PC-9 (cell line): ENCODE results near the gene CDC5L. TPM values are rescaled to one million over a fixed set of nuclear protein-coding genes. Genes with fewer than 3 reads are reported as not detected.

Experiments used
- BruUV-seq: library from RNA; stranded (reverse); fragments of 400-500 nt; replicated peaks from 2 replicates; lab custom pipeline; 2021; lab: Mats Ljungman, UMichigan
- CTCF ChIA-PET: fragments of 300-600 bp; sonication (Branson Sonifier 250); formaldehyde crosslinking; loops from one replicate; lab custom pipeline; 2022; ENCODE audit warnings: antibody characterized with exemption; lab: Charles Lee
- POLR2A ChIA-PET: fragments of 300-600 bp; sonication (Branson Sonifier 250); formaldehyde crosslinking; loops from one replicate; lab custom pipeline; 2022; ENCODE audit warnings: antibody characterized with exemption; ENCODE audit not compliant: unreplicated experiment; lab: Charles Lee
- DNase-seq, 2 experiments: peaks; one replicate each; pipeline versions ENCODE4 v3.0.0 to v3.0.0-alpha.2; 2015 to 2022; ENCODE audit warnings: mixed read lengths in 1 of 2
- H2AFZ ChIP-seq: fragments of 200-600 bp; sonication (generic); 2 replicates; pipeline ENCODE4 v1.8.1; 2017; ENCODE audit warnings: antibody characterized with exemption
- H3F3A ChIP-seq: fragments of 200-600 bp; sonication (generic); 2 replicates; pipeline ENCODE4 v1.8.1; 2017; ENCODE audit warnings: antibody characterized with exemption, mild to moderate bottlenecking, low read depth; ENCODE audit not compliant: insufficient read depth
- H3K27ac ChIP-seq: fragments of 200-600 bp; sonication (generic); 2 replicates; pipeline ENCODE4 v1.6.1; 2016; ENCODE audit warnings: mixed run types
- H3K27me3 ChIP-seq: fragments of 200-600 bp; sonication (generic); 2 replicates; pipeline ENCODE4 v1.6.1; 2016; ENCODE audit warnings: low read depth, mixed run types; ENCODE audit not compliant: insufficient read depth
- H3K36me3 ChIP-seq: fragments of 200-600 bp; sonication (generic); 2 replicates; pipeline ENCODE4 v1.6.1; 2016; ENCODE audit warnings: low read depth, mixed run types
- H3K4me1 ChIP-seq: fragments of 200-600 bp; sonication (generic); replicated peaks from 2 replicates; pipeline ENCODE4 v1.6.1; 2016; ENCODE audit warnings: mixed run types; ENCODE audit not compliant: insufficient read depth
- H3K4me2 ChIP-seq: fragments of 200-600 bp; sonication (generic); 2 replicates; pipeline ENCODE4 v1.6.1; 2017; ENCODE audit warnings: mixed run types
- H3K4me3 ChIP-seq: fragments of 200-600 bp; sonication (generic); 2 replicates; pipeline ENCODE4 v1.6.1; 2016; ENCODE audit warnings: mixed run types
- H3K79me2 ChIP-seq: fragments of 200-600 bp; sonication (generic); 2 replicates; pipeline ENCODE4 v1.6.1; 2017; ENCODE audit warnings: low read depth, mixed run types
- H3K9me2 ChIP-seq: fragments of 200-600 bp; sonication (generic); 2 replicates; pipeline ENCODE4 v1.8.1; 2017; ENCODE audit warnings: mild to moderate bottlenecking; ENCODE audit not compliant: insufficient read depth
- H3K9me3 ChIP-seq: fragments of 200-600 bp; sonication (generic); 2 replicates; pipeline ENCODE4 v1.8.1; 2016; ENCODE audit warnings: low read depth; ENCODE audit not compliant: insufficient read depth
- H4K20me1 ChIP-seq: fragments of 200-600 bp; sonication (generic); 2 replicates; pipeline ENCODE4 v1.8.1; 2017; ENCODE audit not compliant: insufficient read depth
- CTCF ChIP-seq: fragments of 200-600 bp; sonication (generic); conservative IDR thresholded peaks from 2 replicates; pipeline ENCODE4 v1.6.1; 2017; ENCODE audit warnings: mixed run types, antibody characterized with exemption, mild to moderate bottlenecking, moderate library complexity
- EZH2 ChIP-seq: fragments of 200-600 bp; sonication (generic); IDR thresholded peaks from 2 replicates; pipeline ENCODE4 v1.8.0; 2017; ENCODE audit warnings: antibody characterized with exemption, low read depth
- intact Hi-C: fragments of 100-400 bp; cut with micrococcal nuclease; formaldehyde crosslinking; loops from one replicate; pipeline ENCODE4 v1.10.0; 2022; ENCODE audit not compliant: unreplicated experiment
- total RNA-seq: library from RNA; stranded (reverse); gene quantifications from 2 replicates; pipeline ENCODE4 v1.2.3, GENCODE V29; 2021

The CDC5L gene
- total RNA-seq, 1 experiment from 2014 or later: 24.0 TPM

- H2AFZ ChIP-seq: no peak overlapping the region
- H3K4me2 ChIP-seq: no peak overlapping the region
- no peak overlapping the region for H3K4me3 ChIP-seq
- peaks cover 21% of the 10 kb centered on the region for H3K36me3 ChIP-seq
- H3K4me1 ChIP-seq: peaks cover 18% of the 10 kb centered on the region
- TF ChIP-seq CTCF (no peak), EZH2 (no peak)
- H3K27ac ChIP-seq: no peak overlapping the region
- no TSS peak for BruUV-seq
- DNase-seq: no peak
- ChIA-PET CTCF (no interaction called here), POLR2A (no interaction called here)
- 0 out of 2 replicates have a peak, but pooled peaks cover 3% of the 10 kb centered on the region for H3K9me3 ChIP-seq
- H3F3A ChIP-seq: peaks cover 10% of the 10 kb centered on the region
- H3K27me3 ChIP-seq: no peaks in the 10 kb centered on the region
- H4K20me1 ChIP-seq: peaks cover 21% of the 10 kb centered on the region; the same call in 1 of the 2 replicates
- intact Hi-C loops: no loop called here
- H3K79me2 ChIP-seq: peaks cover 4% of the 10 kb centered on the region; the same call in 1 of the 2 replicates
- H3K9me2 ChIP-seq: no peaks in the 10 kb centered on the region
Measured at GRCh38 chr6:44438827-44439226, 51.3 kb downstream of the CDC5L start.

GRCh38 chr6:44439270-44440045 is 52.0 kb downstream of the CDC5L start:
- intact Hi-C loops: no loop called here
- H3K4me1 ChIP-seq: peaks cover 12% of the 10 kb centered on the region
- H2AFZ ChIP-seq: no peak overlapping the region
- peaks cover 15% of the 10 kb centered on the region; the same call in 1 of the 2 replicates for H4K20me1 ChIP-seq
- no peaks in the 10 kb centered on the region for H3K9me2 ChIP-seq
- DNase-seq: no peak
- H3K9me3 ChIP-seq: 0 out of 2 replicates have a peak, but pooled peaks cover 3% of the 10 kb centered on the region
- H3K27me3 ChIP-seq: no peaks in the 10 kb centered on the region
- no TSS peak for BruUV-seq
- ChIA-PET CTCF (no interaction called here), POLR2A (no interaction called here)
- H3K27ac ChIP-seq: no peak overlapping the region
- H3K4me2 ChIP-seq: no peak overlapping the region
- TF ChIP-seq CTCF: no peak
- peaks cover 24% of the 10 kb centered on the region for H3K36me3 ChIP-seq
- H3K79me2 ChIP-seq: peaks cover 4% of the 10 kb centered on the region; the same call in 1 of the 2 replicates
- H3F3A ChIP-seq: peaks cover 7% of the 10 kb centered on the region
- H3K4me3 ChIP-seq: no peak overlapping the region

- peaks cover 30% of the 10 kb centered on the region for H3K36me3 ChIP-seq
- peaks cover 4% of the 10 kb centered on the region; the same call in 1 of the 2 replicates for H3K79me2 ChIP-seq
- ChIA-PET POLR2A (no interaction called here), CTCF (interaction anchor here (0.7 kb wide), 1 partner anchor 73 kb away, joined by 9 read pairs; no protein-coding TSS in a partner anchor)
- DNase-seq: peak in 1 of 2 experiments; percentile 56
- H4K20me1 ChIP-seq: peaks cover 6% of the 10 kb centered on the region; the same call in 1 of the 2 replicates
- peaks cover 13% of the 10 kb centered on the region for H3K4me1 ChIP-seq
- no peak overlapping the region for H2AFZ ChIP-seq
- intact Hi-C loops: no loop called here
- TF ChIP-seq EZH2: no peak
- no peak for TF ChIP-seq CTCF
- 0 out of 2 replicates have a peak, but pooled peaks cover 3% of the 10 kb centered on the region for H3K9me3 ChIP-seq
- no peaks in the 10 kb centered on the region for H3K9me2 ChIP-seq
- BruUV-seq: no TSS peak
- H3K4me3 ChIP-seq: no peak overlapping the region
- peaks cover 11% of the 10 kb centered on the region for H3F3A ChIP-seq
- no peaks in the 10 kb centered on the region for H3K27me3 ChIP-seq
- H3K4me2 ChIP-seq: no peak overlapping the region
- no peak overlapping the region for H3K27ac ChIP-seq
Measured at GRCh38 chr6:44441091-44441855, 53.8 kb downstream of the CDC5L start.
